ENCODE measurements around the gene TMEM60. TPM values are rescaled to one million over a fixed set of nuclear protein-coding genes. Genes with fewer than 3 reads are reported as not detected.
A peak's percentile ranks its signal among the peaks of the same experiment; 100 is the strongest.
"Not testable (repeated sequence)": the region's sequence is repeated elsewhere in the genome, so short reads cannot be mapped to it uniquely, and the experiment has no call there.

Gene TMEM60
- polyA plus RNA-seq, 1 donor (not counting 4 experiments of a cell fraction or from before 2014, with no cell fraction given), result 27.5 TPM

DNA sequence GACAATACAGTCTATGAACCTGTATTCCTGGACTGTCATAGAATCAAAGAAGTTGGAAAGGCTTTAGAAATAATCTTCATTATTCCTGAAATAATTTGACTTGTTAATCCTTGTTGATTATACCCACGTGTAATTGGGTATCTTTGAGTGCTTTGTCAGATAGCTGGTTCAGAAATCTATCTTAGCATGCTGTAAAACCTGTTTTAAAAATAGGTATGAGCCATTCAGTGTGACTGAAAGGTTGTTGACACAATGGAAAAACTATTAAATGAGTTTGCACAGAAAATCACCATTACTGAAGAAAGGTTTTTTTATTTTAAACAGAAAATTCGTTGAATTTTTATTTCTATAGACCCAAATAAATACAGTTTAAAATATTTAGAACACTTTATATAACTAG lies 39.0 kb upstream of the TMEM60 start:
- Histone ChIP-seq H3K4me3 (ENCODE audit: control insufficient read depth in 2 of 3, extremely low read depth in 1 of 3, insufficient read depth in 2 of 3, low read depth in 1 of 3, low read length in 3 of 3) (no peak overlapping the region), H3K4me1 (ENCODE audit: control insufficient read depth, extremely low read depth, insufficient read depth, low read length) (peaks cover 19% of the 10 kb centered on the region), H3K27me3 (ENCODE audit: control insufficient read depth, extremely low read depth, insufficient read depth, low read length) (no peaks in the 10 kb centered on the region), H3K9me1 (ENCODE audit: control insufficient read depth, extremely low read depth, insufficient read depth, low read length) (no peaks in the 10 kb centered on the region), H2AFZ (ENCODE audit: control insufficient read depth, low read length) (no peak overlapping the region), H4K20me1 (ENCODE audit: control insufficient read depth, extremely low read depth, insufficient read depth, low read length) (no peaks in the 10 kb centered on the region), H3K9me3 (ENCODE audit: control insufficient read depth, low read depth, low read length) (no peaks in the 10 kb centered on the region), H3K36me3 (ENCODE audit: control insufficient read depth in 2 of 2, extremely low read depth in 1 of 2, insufficient read depth in 2 of 2, low read length in 2 of 2) (no peaks in the 10 kb centered on the region), H3K4me2 (ENCODE audit: control insufficient read depth, extremely low read depth, insufficient read depth, low read depth, low read length) (no peak overlapping the region), H3K27ac (ENCODE audit: control insufficient read depth, insufficient read depth, low read length) (no peak overlapping the region), H3K79me2 (ENCODE audit: control insufficient read depth, insufficient read depth, low read length) (peaks cover 2% of the 10 kb centered on the region), H3K9ac (ENCODE audit: control insufficient read depth, extremely low read depth, insufficient read depth, low read length) (no peak overlapping the region)
- FAIRE-seq, result peak; percentile 48
- DNase-seq (ENCODE audit: low read depth, low spot score), result no peak
- TF ChIP-seq EZH2 (IDR thresholded peaks at IDR 0.05; ENCODE audit: low read length), result no peak
- TF ChIP-seq, protein P1, sequence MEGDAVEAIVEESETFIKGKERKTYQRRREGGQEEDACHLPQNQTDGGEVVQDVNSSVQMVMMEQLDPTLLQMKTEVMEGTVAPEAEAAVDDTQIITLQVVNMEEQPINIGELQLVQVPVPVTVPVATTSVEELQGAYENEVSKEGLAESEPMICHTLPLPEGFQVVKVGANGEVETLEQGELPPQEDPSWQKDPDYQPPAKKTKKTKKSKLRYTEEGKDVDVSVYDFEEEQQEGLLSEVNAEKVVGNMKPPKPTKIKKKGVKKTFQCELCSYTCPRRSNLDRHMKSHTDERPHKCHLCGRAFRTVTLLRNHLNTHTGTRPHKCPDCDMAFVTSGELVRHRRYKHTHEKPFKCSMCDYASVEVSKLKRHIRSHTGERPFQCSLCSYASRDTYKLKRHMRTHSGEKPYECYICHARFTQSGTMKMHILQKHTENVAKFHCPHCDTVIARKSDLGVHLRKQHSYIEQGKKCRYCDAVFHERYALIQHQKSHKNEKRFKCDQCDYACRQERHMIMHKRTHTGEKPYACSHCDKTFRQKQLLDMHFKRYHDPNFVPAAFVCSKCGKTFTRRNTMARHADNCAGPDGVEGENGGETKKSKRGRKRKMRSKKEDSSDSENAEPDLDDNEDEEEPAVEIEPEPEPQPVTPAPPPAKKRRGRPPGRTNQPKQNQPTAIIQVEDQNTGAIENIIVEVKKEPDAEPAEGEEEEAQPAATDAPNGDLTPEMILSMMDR (optimal IDR thresholded peaks at IDR 0.05 in 1 of 3, IDR thresholded peaks at IDR 0.05 in 1 of 3, conservative IDR thresholded peaks at IDR 0.05 in 1 of 3; ENCODE audit: extremely low read depth in 1 of 3, insufficient read depth in 2 of 3, low read length in 3 of 3), result no peak
- dilution Hi-C loops (cut with MboI; ENCODE audit: extremely low pct_ligation_motif_present, low sequenced_read_pairs), result no loop called here

DNA sequence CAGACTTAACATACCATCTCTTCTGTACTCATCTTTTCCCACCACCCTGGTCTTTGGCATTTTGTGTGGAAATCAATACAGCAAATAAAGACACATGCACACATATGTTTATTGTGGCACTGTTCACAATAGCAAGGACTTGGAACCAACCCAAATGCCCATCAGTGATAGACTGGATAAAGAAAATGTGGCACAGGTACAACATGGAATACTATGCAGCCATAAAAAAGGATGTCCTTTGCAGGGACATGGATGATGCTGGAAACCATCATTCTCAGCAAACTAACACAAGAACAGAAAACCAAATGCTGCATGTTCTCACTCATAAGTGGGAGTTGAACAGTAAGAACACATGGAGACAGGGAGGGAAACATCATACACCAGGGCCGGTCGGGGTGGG lies 38.2 kb upstream of the TMEM60 start:
- H4K20me1 ChIP-seq (ENCODE audit: control insufficient read depth, extremely low read depth, insufficient read depth, low read length); H3K9me1 ChIP-seq (ENCODE audit: control insufficient read depth, extremely low read depth, insufficient read depth, low read length); dilution Hi-C loops (cut with MboI; ENCODE audit: extremely low pct_ligation_motif_present, low sequenced_read_pairs); H3K9ac ChIP-seq (ENCODE audit: control insufficient read depth, extremely low read depth, insufficient read depth, low read length); H3K9me3 ChIP-seq (ENCODE audit: control insufficient read depth, low read depth, low read length); H3K27me3 ChIP-seq (ENCODE audit: control insufficient read depth, extremely low read depth, insufficient read depth, low read length); DNase-seq (ENCODE audit: low read depth, low spot score); H3K4me3 ChIP-seq (ENCODE audit: control insufficient read depth in 2 of 3, extremely low read depth in 1 of 3, insufficient read depth in 2 of 3, low read depth in 1 of 3, low read length in 3 of 3); FAIRE-seq; H3K79me2 ChIP-seq (ENCODE audit: control insufficient read depth, insufficient read depth, low read length); H3K27ac ChIP-seq (ENCODE audit: control insufficient read depth, insufficient read depth, low read length); H3K4me2 ChIP-seq (ENCODE audit: control insufficient read depth, extremely low read depth, insufficient read depth, low read depth, low read length); H3K36me3 ChIP-seq (ENCODE audit: control insufficient read depth in 2 of 2, extremely low read depth in 1 of 2, insufficient read depth in 2 of 2, low read length in 2 of 2); H2AFZ ChIP-seq (ENCODE audit: control insufficient read depth, low read length): not testable (repeated sequence)
- H3K4me1 ChIP-seq (ENCODE audit: control insufficient read depth, extremely low read depth, insufficient read depth, low read length), result peaks cover 20% of the 10 kb centered on the region

DNA sequence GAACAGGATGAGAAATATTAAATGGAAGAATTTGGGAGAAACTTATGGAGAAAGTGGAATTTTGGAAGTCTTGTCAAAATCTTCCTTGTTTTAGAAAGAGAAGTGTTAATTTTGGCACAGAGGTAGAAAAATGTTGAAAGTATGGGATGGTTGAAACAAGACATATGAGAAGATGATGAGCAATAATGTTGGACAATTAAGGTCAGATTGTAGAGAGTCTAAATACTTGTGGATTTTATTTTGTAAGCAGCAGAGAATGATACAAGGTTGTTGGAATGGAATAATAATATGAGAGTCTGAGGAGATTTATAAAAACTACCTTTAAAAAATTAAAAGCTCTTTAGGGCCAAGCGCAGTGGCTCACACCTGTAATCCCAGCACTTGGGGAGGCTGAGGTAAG lies 34.9 kb upstream of the TMEM60 start:
- no peak overlapping the region for H3K9ac ChIP-seq (ENCODE audit: control insufficient read depth, extremely low read depth, insufficient read depth, low read length)
- no peak overlapping the region for H3K4me3 ChIP-seq (ENCODE audit: control insufficient read depth in 2 of 3, extremely low read depth in 1 of 3, insufficient read depth in 2 of 3, low read depth in 1 of 3, low read length in 3 of 3)
- no peak overlapping the region for H2AFZ ChIP-seq (ENCODE audit: control insufficient read depth, low read length)
- H4K20me1 ChIP-seq (ENCODE audit: control insufficient read depth, extremely low read depth, insufficient read depth, low read length), result no peaks in the 10 kb centered on the region
- no peaks in the 10 kb centered on the region for H3K9me3 ChIP-seq (ENCODE audit: control insufficient read depth, low read depth, low read length)
- peaks cover 4% of the 10 kb centered on the region for H3K79me2 ChIP-seq (ENCODE audit: control insufficient read depth, insufficient read depth, low read length)
- DNase-seq (ENCODE audit: low read depth, low spot score) (no peak), FAIRE-seq (no peak)
- no peaks in the 10 kb centered on the region for H3K9me1 ChIP-seq (ENCODE audit: control insufficient read depth, extremely low read depth, insufficient read depth, low read length)
- H3K27ac ChIP-seq (ENCODE audit: control insufficient read depth, insufficient read depth, low read length), result no peak overlapping the region
- TF ChIP-seq, protein P1 (optimal IDR thresholded peaks at IDR 0.05 in 1 of 3, IDR thresholded peaks at IDR 0.05 in 1 of 3, conservative IDR thresholded peaks at IDR 0.05 in 1 of 3; ENCODE audit: extremely low read depth in 1 of 3, insufficient read depth in 2 of 3, low read length in 3 of 3), result no peak
- TF ChIP-seq EZH2 (IDR thresholded peaks at IDR 0.05; ENCODE audit: low read length), result no peak
- H3K4me1 ChIP-seq (ENCODE audit: control insufficient read depth, extremely low read depth, insufficient read depth, low read length), result peaks cover 22% of the 10 kb centered on the region
- H3K36me3 ChIP-seq (ENCODE audit: control insufficient read depth in 2 of 2, extremely low read depth in 1 of 2, insufficient read depth in 2 of 2, low read length in 2 of 2), result no peaks in the 10 kb centered on the region
- no peak overlapping the region for H3K4me2 ChIP-seq (ENCODE audit: control insufficient read depth, extremely low read depth, insufficient read depth, low read depth, low read length)
- H3K27me3 ChIP-seq (ENCODE audit: control insufficient read depth, extremely low read depth, insufficient read depth, low read length), result no peaks in the 10 kb centered on the region
- dilution Hi-C loops (cut with MboI; ENCODE audit: extremely low pct_ligation_motif_present, low sequenced_read_pairs), result no loop called here
